Activated naive CD4-positive, alpha-beta T cell treated with anti-CD3 and anti-CD28 coated beads, Interleukin-2, amount 50 U/mL, for 24 hours (primary cell): ENCODE data around the gene PAGE4.

Experiments used
- H3K27ac Mint-ChIP-seq: one replicate; pipeline ENCODE4 v1.8.0; 2021; ENCODE audit warnings: mild to moderate bottlenecking, mixed read lengths
- H3K27me3 Mint-ChIP-seq: one replicate; pipeline ENCODE4 v1.8.0; 2021; ENCODE audit warnings: mixed read lengths
- H3K36me3 Mint-ChIP-seq: one replicate; pipeline ENCODE4 v1.8.0; 2021; ENCODE audit warnings: mixed read lengths
- H3K4me1 Mint-ChIP-seq: one replicate; pipeline ENCODE4 v1.8.0; 2021; ENCODE audit warnings: mixed read lengths
- H3K4me3 Mint-ChIP-seq: one replicate; pipeline ENCODE4 v1.8.0; 2021; ENCODE audit warnings: mild to moderate bottlenecking, mixed read lengths
- H3K9me3 Mint-ChIP-seq: one replicate; pipeline ENCODE4 v1.8.0; 2021; ENCODE audit warnings: mixed read lengths

Gene PAGE4

GRCh38 chrX:49853661-49854060 lies 24.6 kb downstream of the PAGE4 start:
- H3K36me3 Mint-ChIP-seq: no peaks in the 10 kb centered on the region
- H3K4me3 Mint-ChIP-seq: no peak overlapping the region
- no peaks in the 10 kb centered on the region for H3K4me1 Mint-ChIP-seq
- H3K9me3 Mint-ChIP-seq: no peaks in the 10 kb centered on the region
- no peaks in the 10 kb centered on the region for H3K27me3 Mint-ChIP-seq
- no peak overlapping the region for H3K27ac Mint-ChIP-seq

GRCh38 chrX:49856819-49857218 lies 27.7 kb downstream of the PAGE4 start:
- Mint-ChIP-seq H3K4me1 (no peaks in the 10 kb centered on the region), H3K36me3 (no peaks in the 10 kb centered on the region), H3K27ac (no peak overlapping the region), H3K9me3 (no peaks in the 10 kb centered on the region), H3K4me3 (no peak overlapping the region), H3K27me3 (peaks cover 1% of the 10 kb centered on the region)

- H3K4me3 Mint-ChIP-seq: no peak overlapping the region
- H3K4me1 Mint-ChIP-seq: no peaks in the 10 kb centered on the region
- H3K27me3 Mint-ChIP-seq: peaks cover 1% of the 10 kb centered on the region
- no peak overlapping the region for H3K27ac Mint-ChIP-seq
- H3K9me3 Mint-ChIP-seq: no peaks in the 10 kb centered on the region
- H3K36me3 Mint-ChIP-seq: no peaks in the 10 kb centered on the region
Measured at GRCh38 chrX:49858341-49858740, 29.2 kb downstream of the PAGE4 start.

GRCh38 chrX:49859491-49859890 lies 30.4 kb downstream of the PAGE4 start:
- Mint-ChIP-seq H3K4me1 (no peaks in the 10 kb centered on the region), H3K9me3 (no peaks in the 10 kb centered on the region), H3K27me3 (peaks cover 1% of the 10 kb centered on the region), H3K27ac (no peak overlapping the region), H3K4me3 (no peak overlapping the region), H3K36me3 (no peaks in the 10 kb centered on the region)

GRCh38 chrX:49860867-49861535 lies 31.9 kb downstream of the PAGE4 start:
- H3K27me3 Mint-ChIP-seq: peaks cover 1% of the 10 kb centered on the region
- H3K4me3 Mint-ChIP-seq: no peak overlapping the region
- H3K36me3 Mint-ChIP-seq: no peaks in the 10 kb centered on the region
- no peak overlapping the region for H3K27ac Mint-ChIP-seq
- no peaks in the 10 kb centered on the region for H3K4me1 Mint-ChIP-seq
- H3K9me3 Mint-ChIP-seq: no peaks in the 10 kb centered on the region

- H3K4me1 Mint-ChIP-seq: no peaks in the 10 kb centered on the region
- no peaks in the 10 kb centered on the region for H3K9me3 Mint-ChIP-seq
- peaks cover 1% of the 10 kb centered on the region for H3K27me3 Mint-ChIP-seq
- H3K4me3 Mint-ChIP-seq: no peak overlapping the region
- H3K27ac Mint-ChIP-seq: no peak overlapping the region
- no peaks in the 10 kb centered on the region for H3K36me3 Mint-ChIP-seq
Measured at GRCh38 chrX:49862093-49862492, 33.0 kb downstream of the PAGE4 start.

- Mint-ChIP-seq H3K27me3 (peaks cover 3% of the 10 kb centered on the region), H3K4me3 (no peak overlapping the region), H3K4me1 (no peaks in the 10 kb centered on the region), H3K36me3 (no peaks in the 10 kb centered on the region), H3K27ac (no peak overlapping the region), H3K9me3 (no peaks in the 10 kb centered on the region)
Measured at GRCh38 chrX:49868739-49869138, 39.6 kb downstream of the PAGE4 start.

GRCh38 chrX:49876750-49877149 lies 47.6 kb downstream of the PAGE4 start:
- H3K4me1 Mint-ChIP-seq: peaks cover 26% of the 10 kb centered on the region
- no peaks in the 10 kb centered on the region for H3K36me3 Mint-ChIP-seq
- H3K27me3 Mint-ChIP-seq: no peaks in the 10 kb centered on the region
- no peak overlapping the region for H3K27ac Mint-ChIP-seq
- no peaks in the 10 kb centered on the region for H3K9me3 Mint-ChIP-seq
- H3K4me3 Mint-ChIP-seq: no peak overlapping the region

- peaks cover 30% of the 10 kb centered on the region for H3K4me1 Mint-ChIP-seq
- H3K4me3 Mint-ChIP-seq: no peak overlapping the region
- H3K9me3 Mint-ChIP-seq: no peaks in the 10 kb centered on the region
- H3K36me3 Mint-ChIP-seq: no peaks in the 10 kb centered on the region
- H3K27me3 Mint-ChIP-seq: no peaks in the 10 kb centered on the region
- H3K27ac Mint-ChIP-seq: no peak overlapping the region
Measured at GRCh38 chrX:49877397-49878101, 48.4 kb downstream of the PAGE4 start.

- Mint-ChIP-seq H3K36me3 (no peaks in the 10 kb centered on the region), H3K4me1 (peaks cover 35% of the 10 kb centered on the region), H3K27me3 (no peaks in the 10 kb centered on the region), H3K9me3 (no peaks in the 10 kb centered on the region), H3K4me3 (peak overlapping the region; percentile 80), H3K27ac (no peak overlapping the region)
Measured at GRCh38 chrX:49878128-49878833, 49.2 kb downstream of the PAGE4 start.

- H3K4me3 Mint-ChIP-seq: peak within 1 kb of the TSS; percentile 82
- H3K4me1 Mint-ChIP-seq: peaks cover 36% of the 10 kb centered on the region
- no peaks in the 10 kb centered on the region for H3K9me3 Mint-ChIP-seq
- H3K36me3 Mint-ChIP-seq: peaks cover under 1% of the 10 kb centered on the region
- H3K27me3 Mint-ChIP-seq: no peaks in the 10 kb centered on the region
- H3K27ac Mint-ChIP-seq: peak within 1 kb of the TSS; percentile 65
Measured at GRCh38 chrX:49878834-49879655, 49.9 kb downstream of the PAGE4 start, which contains the start of gene USP27X. Gene USP27X, plus strand, starts transcription at chrX:49879484. Its CDS starts 824 bp downstream, at chrX:49880308.

GRCh38 chrX:49879656-49880277 lies 50.7 kb downstream of the PAGE4 start:
- peaks cover 40% of the 10 kb centered on the region for H3K4me1 Mint-ChIP-seq
- peak overlapping the region; percentile 65 for H3K27ac Mint-ChIP-seq
- no peaks in the 10 kb centered on the region for H3K27me3 Mint-ChIP-seq
- peak overlapping the region; percentile 82 for H3K4me3 Mint-ChIP-seq
- no peaks in the 10 kb centered on the region for H3K9me3 Mint-ChIP-seq
- peaks cover 3% of the 10 kb centered on the region for H3K36me3 Mint-ChIP-seq

- Mint-ChIP-seq H3K9me3 (no peaks in the 10 kb centered on the region), H3K4me1 (peaks cover 40% of the 10 kb centered on the region), H3K27ac (no peak overlapping the region), H3K4me3 (no peak overlapping the region), H3K36me3 (peaks cover 3% of the 10 kb centered on the region), H3K27me3 (no peaks in the 10 kb centered on the region)
Measured at GRCh38 chrX:49880668-49881067, 51.6 kb downstream of the PAGE4 start.
